ENCODE results near the gene LILRA6. TPM values are rescaled to one million over a fixed set of nuclear protein-coding genes. Genes with fewer than 3 reads are reported as not detected.

LILRA6 gene
- total RNA-seq, 2 experiments from 2014 or later: not detected

Small RNA genes within 50 kb of the gene (microRNA-seq; reads per million reads assigned to microRNA genes)
- not detected for gene MIR4752 (ENCODE audit: borderline microRNAs expressed, borderline replicate concordance)

Other genes with a start within 250 kb of the LILRA6 start
- gene VSTM1, start 178.9 kb downstream of the LILRA6 start, total RNA-seq: not detected
- not detected for gene TARM1, start 161.4 kb downstream of the LILRA6 start, total RNA-seq
- under 1 TPM; 0.17 to 0.36 TPM for gene OSCAR, start 142.0 kb downstream of the LILRA6 start, total RNA-seq
- gene NDUFA3, start 139.9 kb downstream of the LILRA6 start, total RNA-seq: 100 to 1,000 TPM; 110 to 120 TPM
- 10 to 100 TPM; 17.0 to 17.3 TPM for gene TFPT, start 127.1 kb downstream of the LILRA6 start, total RNA-seq
- gene PRPF31, start 127.0 kb downstream of the LILRA6 start, total RNA-seq: 10 to 100 TPM; 67.5 to 71.8 TPM
- 10 to 100 TPM; 50.4 to 58.3 TPM for gene CNOT3, start 105.0 kb downstream of the LILRA6 start, total RNA-seq
- 1 to 10 TPM; 4.7 to 5.6 TPM for gene LENG1, start 83.1 kb downstream of the LILRA6 start, total RNA-seq
- gene TMC4, start 69.6 kb downstream of the LILRA6 start, total RNA-seq: under 1 TPM in 1 of 2 experiments, not detected in 1; 0.24 TPM
- 10 to 100 TPM; 33.7 to 36.1 TPM for gene MBOAT7, start 53.2 kb downstream of the LILRA6 start, total RNA-seq
- 1 to 10 TPM; 8.0 to 8.5 TPM for gene TSEN34, start 51.5 kb downstream of the LILRA6 start, total RNA-seq
- 1,000 to 10,000 TPM; 1,883 to 1,912 TPM for gene RPS9, start 41.9 kb downstream of the LILRA6 start, total RNA-seq
- gene LILRB3, start 19.8 kb downstream of the LILRA6 start, total RNA-seq: not detected
- not detected for gene LILRB5, start 14.5 kb upstream of the LILRA6 start, total RNA-seq
- not detected for gene LILRB2, start 38.3 kb upstream of the LILRA6 start, total RNA-seq
- not detected for gene LILRA5, start 70.4 kb upstream of the LILRA6 start, total RNA-seq
- not detected for gene LILRA4, start 96.4 kb upstream of the LILRA6 start, total RNA-seq
- gene LAIR1, start 122.1 kb upstream of the LILRA6 start, total RNA-seq: 1 to 10 TPM; 5.2 to 5.7 TPM
- gene TTYH1, start 172.7 kb upstream of the LILRA6 start, total RNA-seq: not detected
- 100 to 1,000 TPM; 171 to 175 TPM for gene LENG8, start 206.4 kb upstream of the LILRA6 start, total RNA-seq
- gene LENG9, start 221.0 kb upstream of the LILRA6 start, total RNA-seq: 1 to 10 TPM; 5.7 to 7.1 TPM
- not detected for gene CDC42EP5, start 230.5 kb upstream of the LILRA6 start, total RNA-seq

All from activated naive CD4-positive, alpha-beta T cell treated with anti-CD3 and anti-CD28 coated beads for 36 hours (primary cell).